NT2/D1 (cell line): ENCODE measurements around the gene SLC8A1.

Experiments
- DNase-seq: peaks from one replicate; pipeline ENCODE4 v3.0.0-alpha.2; 2011; ENCODE audit warnings: low read depth, low spot score
- H3K27me3 ChIP-seq: 2 replicates; pipeline ENCODE4 v1.6.0; 2011; ENCODE audit warnings: mild to moderate bottlenecking; ENCODE audit not compliant: insufficient read length, insufficient read depth
- H3K36me3 ChIP-seq: 2 replicates; pipeline ENCODE4 v1.6.1; 2011; ENCODE audit warnings: mild to moderate bottlenecking, low read length, mixed read lengths; ENCODE audit not compliant: insufficient read depth, insufficient read length
- H3K4me1 ChIP-seq: 2 replicates; pipeline ENCODE4 v1.5.1; 2011; ENCODE audit not compliant: insufficient read depth, insufficient read length
- H3K4me3 ChIP-seq: 2 replicates; pipeline ENCODE4 v1.5.1; 2011; ENCODE audit warnings: low read depth; ENCODE audit not compliant: insufficient read length
- H3K9ac ChIP-seq: 2 replicates; pipeline ENCODE4 v1.6.0; 2011; ENCODE audit warnings: low read depth; ENCODE audit not compliant: insufficient read length
- H3K9me3 ChIP-seq: 2 replicates; pipeline ENCODE4 v1.5.1; 2011; ENCODE audit warnings: mild to moderate bottlenecking, low read length; ENCODE audit not compliant: insufficient read depth
- SUZ12 ChIP-seq: IDR thresholded peaks from 2 replicates; pipeline ENCODE4 v1.6.1; 2011; ENCODE audit not compliant: insufficient read length, insufficient read depth; ENCODE audit errors: extremely low read depth
- YY1 ChIP-seq: IDR thresholded peaks from 2 replicates; pipeline ENCODE4 v1.6.1; 2011; ENCODE audit not compliant: insufficient read length, insufficient read depth
- ZNF274 ChIP-seq: IDR thresholded peaks from 2 replicates; pipeline ENCODE4 v1.6.1; 2011; ENCODE audit warnings: mild to moderate bottlenecking, low read depth, low read length

Gene SLC8A1

DNA sequence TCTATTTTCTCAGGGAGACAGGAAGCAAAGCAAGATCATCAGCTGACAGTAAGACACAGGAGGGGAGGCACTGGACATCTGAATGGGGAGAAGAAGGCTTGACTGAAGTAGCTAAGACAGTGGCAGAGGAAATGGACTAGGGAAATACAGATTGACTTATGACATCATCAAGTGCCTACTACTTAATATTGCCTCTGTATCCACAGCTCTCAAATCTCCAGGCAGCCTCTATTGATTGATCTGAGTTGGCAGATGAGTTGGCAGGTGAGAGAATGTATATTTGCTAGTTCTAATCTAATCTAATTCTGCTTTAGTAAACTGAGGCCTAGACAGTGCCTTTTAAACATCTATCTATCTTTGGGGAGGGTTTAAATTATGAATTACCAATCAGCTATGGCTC is 242.1 kb downstream of the SLC8A1 start:
- TF ChIP-seq ZNF274: no peak
- TF ChIP-seq SUZ12: no peak
- TF ChIP-seq YY1: no peak
- Histone ChIP-seq H3K9me3 (no peaks in the 10 kb centered on the region), H3K4me1 (no peaks in the 10 kb centered on the region), H3K27me3 (no peaks in the 10 kb centered on the region), H3K4me3 (no peak overlapping the region), H3K36me3 (no peaks in the 10 kb centered on the region), H3K9ac (no peak overlapping the region)
- DNase-seq: no peak

DNA sequence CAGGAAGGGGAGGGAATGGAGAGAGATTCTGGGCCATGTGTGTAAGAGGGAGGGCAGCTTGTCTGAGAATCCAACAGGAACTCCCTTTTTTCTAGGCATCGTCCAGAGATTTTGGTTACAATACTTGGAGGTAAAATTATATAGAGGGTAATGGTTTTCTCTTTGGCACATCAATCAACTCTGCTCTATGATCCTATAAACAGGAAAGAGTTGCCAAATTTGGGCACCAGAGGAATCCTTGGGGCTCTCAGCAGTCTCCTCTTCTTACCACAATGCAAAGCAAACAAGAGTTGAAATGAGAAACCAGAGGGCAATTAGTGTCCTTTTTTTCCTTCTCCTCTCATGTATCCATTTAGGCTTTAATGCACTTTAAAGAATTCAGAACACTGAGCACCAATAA is 243.4 kb downstream of the SLC8A1 start:
- Histone ChIP-seq H3K4me1 (no peaks in the 10 kb centered on the region), H3K9ac (no peak overlapping the region), H3K27me3 (no peaks in the 10 kb centered on the region), H3K4me3 (no peak overlapping the region), H3K36me3 (no peaks in the 10 kb centered on the region), H3K9me3 (no peaks in the 10 kb centered on the region)
- DNase-seq: no peak
- TF ChIP-seq ZNF274 (no peak), SUZ12 (no peak), YY1 (no peak)

DNA sequence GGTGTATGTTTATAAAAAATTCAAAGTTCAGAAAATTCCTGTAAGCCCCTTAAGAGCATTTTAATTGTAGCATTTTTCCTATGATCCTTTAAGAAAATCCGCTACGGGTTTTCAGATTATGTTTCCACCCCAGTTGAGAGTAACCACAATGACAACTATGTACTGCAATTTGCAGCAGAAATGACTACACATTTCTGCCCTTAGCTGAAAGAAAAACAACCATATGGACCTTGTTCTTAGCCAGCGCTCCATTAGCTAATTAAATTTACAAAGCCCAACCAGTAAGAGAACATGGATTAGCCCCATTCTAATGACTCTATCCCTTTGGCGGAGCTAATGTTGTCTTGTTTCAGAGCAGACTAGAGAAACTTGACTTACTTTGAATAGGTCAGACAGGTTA is 247.6 kb downstream of the SLC8A1 start:
- Histone ChIP-seq H3K27me3 (no peaks in the 10 kb centered on the region), H3K4me3 (no peak overlapping the region), H3K4me1 (no peaks in the 10 kb centered on the region), H3K9me3 (no peaks in the 10 kb centered on the region), H3K36me3 (no peaks in the 10 kb centered on the region), H3K9ac (no peak overlapping the region)
- TF ChIP-seq ZNF274: no peak
- no peak for TF ChIP-seq SUZ12
- TF ChIP-seq YY1: no peak
- no peak for DNase-seq

DNA sequence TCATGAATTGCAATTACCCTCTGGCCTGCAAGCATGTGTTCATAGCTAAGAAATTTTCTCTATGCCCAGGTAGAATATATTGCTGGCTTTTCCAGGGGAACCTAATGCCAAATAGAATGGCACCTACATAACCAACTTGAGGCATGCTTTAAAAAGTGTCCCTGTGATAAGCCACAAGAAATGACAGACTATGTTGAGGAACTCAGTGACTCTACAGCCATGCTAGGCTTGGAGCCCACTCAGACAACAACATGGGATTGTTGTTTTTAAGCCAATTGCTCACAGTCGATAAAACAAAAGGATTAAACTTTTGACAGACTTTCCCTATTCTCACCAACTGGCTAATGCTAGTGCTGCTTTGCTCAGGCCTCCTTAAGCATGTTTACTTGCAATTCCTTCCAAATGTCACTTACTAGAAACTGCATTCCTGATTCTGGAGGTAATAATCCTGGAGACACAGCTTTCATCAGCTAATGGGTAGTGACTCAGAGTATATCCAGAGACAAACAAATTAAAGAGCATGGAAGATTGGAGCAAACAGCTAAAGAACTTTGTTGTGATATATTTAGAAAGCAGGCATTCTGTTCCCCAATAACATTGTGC is 249.0 kb downstream of the SLC8A1 start:
- no peaks in the 10 kb centered on the region for H3K4me1 ChIP-seq
- DNase-seq: no peak
- no peak overlapping the region for H3K9ac ChIP-seq
- no peaks in the 10 kb centered on the region for H3K36me3 ChIP-seq
- TF ChIP-seq ZNF274 (no peak), YY1 (no peak), SUZ12 (no peak)
- no peaks in the 10 kb centered on the region for H3K27me3 ChIP-seq
- H3K9me3 ChIP-seq: no peaks in the 10 kb centered on the region
- H3K4me3 ChIP-seq: no peak overlapping the region

DNA sequence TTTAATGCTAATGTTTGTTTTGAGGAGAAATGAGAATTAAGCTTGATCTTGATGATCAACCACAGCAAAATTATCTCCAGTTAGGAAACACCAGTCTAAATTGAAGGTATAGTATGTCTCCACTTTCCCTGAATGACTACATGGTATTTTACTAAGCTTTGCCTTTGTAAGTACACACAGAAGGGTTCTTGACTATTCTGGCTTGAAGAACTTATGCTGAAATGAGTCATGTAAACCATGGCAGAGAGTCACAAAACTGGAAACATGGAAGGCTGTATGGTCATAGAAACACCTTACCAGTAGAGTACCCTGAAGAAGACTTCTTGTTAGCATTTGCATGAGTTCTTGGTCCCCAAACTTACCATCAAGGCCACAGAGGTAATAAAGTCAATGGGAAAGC is 250.5 kb downstream of the SLC8A1 start:
- H3K4me1 ChIP-seq: no peaks in the 10 kb centered on the region
- no peak for DNase-seq
- no peaks in the 10 kb centered on the region for H3K27me3 ChIP-seq
- no peaks in the 10 kb centered on the region for H3K9me3 ChIP-seq
- TF ChIP-seq YY1 (no peak), ZNF274 (no peak), SUZ12 (no peak)
- no peaks in the 10 kb centered on the region for H3K36me3 ChIP-seq
- no peak overlapping the region for H3K9ac ChIP-seq
- H3K4me3 ChIP-seq: no peak overlapping the region

DNA sequence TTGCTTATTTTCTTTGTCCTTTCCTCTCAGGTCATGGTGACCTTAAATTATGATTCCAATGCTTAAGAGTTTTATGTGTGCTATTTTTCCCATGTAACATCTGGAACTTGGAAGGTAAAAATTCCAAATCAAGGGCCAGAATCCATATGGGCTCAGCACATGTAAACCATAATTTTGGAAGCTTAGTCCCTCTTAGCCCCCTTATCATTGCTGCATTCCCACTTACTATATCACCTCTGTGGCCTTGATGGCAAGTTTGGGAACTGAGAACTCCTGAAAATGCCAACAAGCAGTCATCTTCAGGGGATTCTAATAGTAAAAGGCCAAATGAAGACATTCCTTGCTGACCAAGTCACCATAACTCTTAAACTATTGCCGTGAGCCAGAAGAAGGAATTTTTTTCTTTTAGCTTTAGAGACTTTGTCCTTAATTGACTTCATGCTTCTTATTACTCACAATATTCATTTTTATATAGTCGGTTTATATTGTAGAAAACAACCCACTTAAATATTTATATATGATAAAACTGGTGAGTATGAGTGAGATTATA is 251.4 kb downstream of the SLC8A1 start:
- Histone ChIP-seq H3K4me3 (no peak overlapping the region), H3K9me3 (no peaks in the 10 kb centered on the region), H3K4me1 (no peaks in the 10 kb centered on the region), H3K36me3 (no peaks in the 10 kb centered on the region), H3K9ac (no peak overlapping the region), H3K27me3 (no peaks in the 10 kb centered on the region)
- DNase-seq: no peak
- TF ChIP-seq SUZ12 (no peak), YY1 (no peak), ZNF274 (no peak)

DNA sequence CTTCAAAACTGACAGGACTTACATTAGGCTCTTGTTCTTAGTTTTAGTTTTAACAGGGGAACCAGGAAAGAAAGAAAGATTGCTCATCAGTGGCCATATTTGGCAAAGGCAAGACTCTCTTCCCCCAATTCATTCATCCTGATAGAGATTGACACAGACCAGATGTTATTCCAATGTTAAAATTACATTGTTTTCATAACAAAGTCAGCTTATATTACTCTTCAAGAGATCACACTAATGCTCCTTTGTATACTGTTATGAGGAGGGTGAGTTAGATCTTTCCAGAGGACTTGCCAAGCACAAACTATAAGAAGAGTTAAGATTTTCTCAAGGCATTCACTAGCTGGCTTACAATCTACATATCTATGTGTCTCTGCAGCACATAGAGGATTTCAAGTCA is 252.1 kb downstream of the SLC8A1 start:
- TF ChIP-seq YY1 (no peak), ZNF274 (no peak), SUZ12 (no peak)

More for the DNA sequence above, 252.1 kb downstream of the SLC8A1 start:
- H3K4me1 ChIP-seq: no peaks in the 10 kb centered on the region
- no peak overlapping the region for H3K9ac ChIP-seq
- H3K36me3 ChIP-seq: no peaks in the 10 kb centered on the region
- H3K27me3 ChIP-seq: no peaks in the 10 kb centered on the region
- H3K4me3 ChIP-seq: no peak overlapping the region
- DNase-seq: no peak
- no peaks in the 10 kb centered on the region for H3K9me3 ChIP-seq
